NB4 (cell line): Measurements from ENCODE around the gene NDUFS6.

Experiments used
- MAX ChIP-seq: IDR thresholded peaks from 2 replicates; pipeline ENCODE4 v1.6.1; 2011; ENCODE audit warnings: low read depth, low read length
- MYC ChIP-seq: IDR thresholded peaks from 2 replicates; pipeline ENCODE4 v1.6.1; 2011; ENCODE audit warnings: low read depth, low read length
- POLR2A ChIP-seq: IDR thresholded peaks from 2 replicates; pipeline ENCODE4 v1.6.1; 2011; ENCODE audit warnings: mild to moderate bottlenecking; ENCODE audit not compliant: insufficient read length; ENCODE audit errors: extremely low read depth
- TF ChIP-seq, protein P1 (sequence below): IDR thresholded peaks from one replicate; pipeline ENCODE4 v1.5.1; 2012; ENCODE audit warnings: low read depth, low read length

GRCh38 chr5:1815881-1816292 lies 14.7 kb downstream of the NDUFS6 start:
- TF ChIP-seq, protein P1, sequence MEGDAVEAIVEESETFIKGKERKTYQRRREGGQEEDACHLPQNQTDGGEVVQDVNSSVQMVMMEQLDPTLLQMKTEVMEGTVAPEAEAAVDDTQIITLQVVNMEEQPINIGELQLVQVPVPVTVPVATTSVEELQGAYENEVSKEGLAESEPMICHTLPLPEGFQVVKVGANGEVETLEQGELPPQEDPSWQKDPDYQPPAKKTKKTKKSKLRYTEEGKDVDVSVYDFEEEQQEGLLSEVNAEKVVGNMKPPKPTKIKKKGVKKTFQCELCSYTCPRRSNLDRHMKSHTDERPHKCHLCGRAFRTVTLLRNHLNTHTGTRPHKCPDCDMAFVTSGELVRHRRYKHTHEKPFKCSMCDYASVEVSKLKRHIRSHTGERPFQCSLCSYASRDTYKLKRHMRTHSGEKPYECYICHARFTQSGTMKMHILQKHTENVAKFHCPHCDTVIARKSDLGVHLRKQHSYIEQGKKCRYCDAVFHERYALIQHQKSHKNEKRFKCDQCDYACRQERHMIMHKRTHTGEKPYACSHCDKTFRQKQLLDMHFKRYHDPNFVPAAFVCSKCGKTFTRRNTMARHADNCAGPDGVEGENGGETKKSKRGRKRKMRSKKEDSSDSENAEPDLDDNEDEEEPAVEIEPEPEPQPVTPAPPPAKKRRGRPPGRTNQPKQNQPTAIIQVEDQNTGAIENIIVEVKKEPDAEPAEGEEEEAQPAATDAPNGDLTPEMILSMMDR: no peak
- TF ChIP-seq POLR2A (no peak), MYC (no peak), MAX (no peak)
